Erythroblast (primary cell): ENCODE data around the gene CLSTN2.

Experiments
- GATA1 ChIP-seq: IDR thresholded peaks from 2 replicates; pipeline ENCODE4 v1.6.1; 2011; ENCODE audit warnings: low read depth, mild to moderate bottlenecking, control low read depth, low read length, moderate library complexity
- POLR2A ChIP-seq: IDR thresholded peaks from 2 replicates; pipeline ENCODE4 v1.6.1; 2011; ENCODE audit warnings: mild to moderate bottlenecking, low read length

- TF ChIP-seq POLR2A, result no peak
- no peak for TF ChIP-seq GATA1
Observed at GRCh38 chr3:140006331-140006730, 71.3 kb downstream of the CLSTN2 start.
